GM15510 (cell line): Measurements from ENCODE around the gene SHISA3.

Experiments
- POLR2A ChIP-seq: IDR thresholded peaks from 3 replicates; pipeline ENCODE4 v1.6.1; 2011; ENCODE audit warnings: borderline replicate concordance; ENCODE audit not compliant: insufficient read length; ENCODE audit errors: extremely low read depth

The SHISA3 gene

DNA sequence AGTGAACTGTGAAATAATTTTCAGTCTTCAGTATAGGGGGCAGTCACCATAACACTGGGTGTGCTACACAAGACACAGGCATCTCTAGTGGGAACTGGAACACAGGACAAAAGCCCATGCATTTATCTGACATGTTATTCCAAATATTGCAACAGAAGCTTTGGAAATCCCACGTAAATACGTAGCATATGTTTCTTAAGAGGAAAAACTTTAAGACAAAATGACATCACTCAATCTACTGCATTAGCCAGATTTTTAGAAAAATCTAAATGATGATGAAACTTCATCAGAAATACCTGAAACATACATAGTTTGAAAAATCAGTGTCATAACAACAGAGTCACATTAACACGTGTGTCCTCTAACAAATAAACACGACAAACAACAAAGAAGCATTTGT is 14.5 kb downstream of the SHISA3 start:
- TF ChIP-seq POLR2A: no peak

GRCh38 chr4:42412251-42412650 is 15.0 kb downstream of the SHISA3 start:
- no peak for TF ChIP-seq POLR2A

GRCh38 chr4:42415281-42415680 is 18.0 kb downstream of the SHISA3 start:
- no peak for TF ChIP-seq POLR2A

GRCh38 chr4:42416017-42416416 is 18.7 kb downstream of the SHISA3 start:
- TF ChIP-seq POLR2A: no peak

GRCh38 chr4:42417550-42417949 is 20.3 kb downstream of the SHISA3 start:
- TF ChIP-seq POLR2A: no peak

GRCh38 chr4:42420140-42420539 is 22.9 kb downstream of the SHISA3 start:
- TF ChIP-seq POLR2A: no peak

- no peak for TF ChIP-seq POLR2A
Observed at GRCh38 chr4:42425146-42426065, 28.1 kb downstream of the SHISA3 start.

- TF ChIP-seq POLR2A: no peak
Observed at GRCh38 chr4:42428036-42428435, 30.7 kb downstream of the SHISA3 start.

DNA sequence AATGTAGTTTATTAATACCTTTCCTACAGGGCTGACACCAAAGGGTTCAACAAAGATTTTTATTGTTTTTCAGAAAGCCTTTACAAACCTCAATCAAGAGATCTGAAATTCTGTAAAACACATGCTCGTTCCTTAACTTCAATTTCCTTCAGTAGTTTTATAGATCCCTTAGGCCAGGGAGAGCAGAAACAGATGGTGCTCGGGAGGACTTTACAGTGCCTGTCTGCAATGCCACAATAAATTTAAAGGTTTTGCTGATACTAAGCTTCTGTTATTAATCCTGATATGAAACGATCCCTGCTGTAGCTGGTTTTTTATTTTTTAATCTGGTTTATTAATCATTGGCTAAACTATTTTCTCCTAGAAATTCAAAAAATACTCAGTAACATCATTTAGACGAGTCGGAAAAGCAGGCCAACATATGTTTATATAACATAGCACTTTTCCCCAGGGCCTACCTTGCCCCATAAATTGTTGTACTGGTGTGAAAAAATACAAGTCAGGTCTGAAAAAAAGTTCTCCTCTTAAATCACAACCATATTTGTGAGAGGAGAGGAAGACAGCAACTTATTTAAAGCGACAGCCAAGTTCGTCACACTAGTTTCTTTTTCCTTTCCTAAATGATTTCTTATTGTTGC is 39.8 kb downstream of the SHISA3 start:
- no peak for TF ChIP-seq POLR2A

DNA sequence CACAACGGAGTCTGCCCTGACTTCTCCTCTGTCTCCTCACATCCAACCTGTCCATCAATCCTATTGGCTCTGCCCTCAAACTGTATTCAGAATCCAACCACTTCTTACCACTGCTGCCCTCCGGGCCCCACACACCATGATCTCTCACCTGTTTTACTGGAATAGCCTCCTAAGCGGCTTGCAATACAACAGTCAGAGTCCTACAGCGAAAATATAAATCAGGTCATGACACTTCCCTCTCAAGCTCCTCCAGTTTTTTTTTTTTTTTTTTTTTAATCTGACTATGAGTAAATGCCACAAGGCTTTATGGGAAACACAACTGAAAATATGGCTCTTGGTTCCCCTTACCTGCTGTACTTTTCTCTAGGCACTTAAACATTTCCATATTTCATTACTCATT is 42.8 kb downstream of the SHISA3 start:
- no peak for TF ChIP-seq POLR2A

- no peak for TF ChIP-seq POLR2A
Observed at GRCh38 chr4:42442601-42443000, 45.3 kb downstream of the SHISA3 start.

- TF ChIP-seq POLR2A: no peak
Observed at GRCh38 chr4:42445038-42445437, 47.8 kb downstream of the SHISA3 start.

GRCh38 chr4:42446823-42447222 is 49.5 kb downstream of the SHISA3 start:
- TF ChIP-seq POLR2A: no peak
